ENCODE measurements around the gene ATP6V1G2.
A peak's percentile ranks its signal among the peaks of the same experiment; 100 is the strongest.
"Not testable (repeated sequence)": the region's sequence is repeated elsewhere in the genome, so short reads cannot be mapped to it uniquely, and the experiment has no call there.

ATP6V1G2 gene

DNA sequence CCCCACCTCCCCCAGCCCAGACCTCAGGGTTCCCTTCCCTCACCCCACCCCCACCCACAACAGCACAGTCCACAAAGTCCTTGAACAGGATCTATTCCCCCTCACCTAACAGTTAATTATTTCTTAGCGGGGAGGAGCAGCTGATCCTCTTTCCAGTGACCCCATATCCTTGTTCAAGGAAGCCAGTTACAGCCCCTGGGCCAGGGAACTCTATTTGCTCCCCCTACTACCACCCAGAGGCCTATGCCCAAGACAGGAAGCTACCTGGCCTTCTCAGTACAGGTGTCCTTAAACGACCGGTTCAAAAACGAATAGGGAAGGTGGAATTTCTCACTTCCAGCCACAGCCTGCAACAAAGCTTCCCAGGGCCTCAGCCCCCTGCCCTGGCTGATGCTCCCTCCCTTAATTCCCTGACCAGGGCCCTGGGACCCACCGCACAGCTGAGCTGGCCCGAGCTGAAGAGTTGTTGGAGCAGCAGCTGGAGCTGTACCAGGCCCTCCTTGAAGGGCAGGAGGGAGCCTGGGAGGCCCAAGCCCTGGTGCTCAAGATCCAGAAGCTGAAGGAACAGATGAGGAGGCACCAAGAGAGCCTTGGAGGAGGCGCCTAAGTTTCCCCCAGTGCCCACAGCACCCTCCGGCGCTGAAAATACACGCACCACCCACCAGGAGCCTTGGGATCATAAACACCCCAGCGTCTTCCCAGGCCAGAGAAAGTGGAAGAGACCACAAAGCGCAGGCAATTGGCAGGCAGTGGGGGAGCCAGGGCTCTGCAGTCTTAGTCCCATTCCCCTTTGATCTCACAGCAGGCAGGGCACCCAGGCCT is 16.9 kb downstream of the ATP6V1G2 start:
- no peak for DNase-seq (ENCODE audit: low spot score)

DNA sequence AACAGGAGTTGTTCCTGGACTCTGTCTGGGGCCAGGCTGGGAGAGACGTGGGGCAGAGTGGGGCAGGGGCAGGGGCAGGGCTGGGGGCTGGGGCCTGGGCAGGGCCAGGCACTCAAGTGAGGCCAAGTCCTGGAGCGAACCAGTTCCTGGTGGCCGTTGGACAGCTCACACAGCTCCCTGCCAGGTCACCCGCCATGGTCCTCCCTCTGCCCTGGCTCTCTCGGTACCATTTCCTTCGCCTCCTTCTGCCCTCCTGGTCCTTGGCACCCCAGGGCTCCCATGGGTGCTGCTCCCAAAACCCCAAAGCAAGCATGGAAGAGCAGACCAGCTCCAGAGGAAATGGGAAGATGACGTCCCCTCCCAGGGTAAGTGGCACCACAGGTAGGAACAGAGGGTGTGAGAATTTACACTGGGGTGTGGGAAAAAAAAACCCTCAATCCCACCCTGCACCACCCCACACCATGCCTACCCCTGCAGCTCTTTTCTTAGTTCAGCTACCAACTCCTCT is 17.5 kb downstream of the ATP6V1G2 start, which contains the start of gene MCCD1:
MCCD1 (plus strand) TSS at position 142 of the 508 bp plus-strand sequence; CDS start at position 195, 53 bp downstream.
- no peak for DNase-seq (ENCODE audit: low spot score)

DNA sequence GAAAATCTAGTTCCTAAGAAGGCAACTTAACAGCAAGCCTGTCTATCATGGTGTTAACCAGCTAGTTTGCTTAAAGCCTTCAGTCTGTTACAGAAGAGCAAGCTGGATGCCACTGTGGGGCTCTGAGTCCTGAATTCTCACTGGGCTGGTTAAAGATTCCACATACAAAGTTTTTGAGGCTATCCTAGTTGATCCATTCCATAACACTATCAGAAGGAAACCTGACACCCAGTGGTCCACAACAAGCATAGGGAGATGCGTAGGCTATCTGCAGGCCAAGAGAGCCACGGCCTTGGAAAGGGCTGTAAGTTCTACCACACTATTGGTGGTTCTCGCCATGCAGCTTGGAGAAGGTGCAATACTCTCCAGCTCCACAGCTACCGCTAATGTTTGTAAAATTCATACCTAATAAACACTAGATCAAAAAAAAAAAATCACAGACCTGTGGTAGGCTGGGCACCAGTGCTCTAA is 18.1 kb downstream of the ATP6V1G2 start:
- DNase-seq (ENCODE audit: low spot score) = no peak

DNA sequence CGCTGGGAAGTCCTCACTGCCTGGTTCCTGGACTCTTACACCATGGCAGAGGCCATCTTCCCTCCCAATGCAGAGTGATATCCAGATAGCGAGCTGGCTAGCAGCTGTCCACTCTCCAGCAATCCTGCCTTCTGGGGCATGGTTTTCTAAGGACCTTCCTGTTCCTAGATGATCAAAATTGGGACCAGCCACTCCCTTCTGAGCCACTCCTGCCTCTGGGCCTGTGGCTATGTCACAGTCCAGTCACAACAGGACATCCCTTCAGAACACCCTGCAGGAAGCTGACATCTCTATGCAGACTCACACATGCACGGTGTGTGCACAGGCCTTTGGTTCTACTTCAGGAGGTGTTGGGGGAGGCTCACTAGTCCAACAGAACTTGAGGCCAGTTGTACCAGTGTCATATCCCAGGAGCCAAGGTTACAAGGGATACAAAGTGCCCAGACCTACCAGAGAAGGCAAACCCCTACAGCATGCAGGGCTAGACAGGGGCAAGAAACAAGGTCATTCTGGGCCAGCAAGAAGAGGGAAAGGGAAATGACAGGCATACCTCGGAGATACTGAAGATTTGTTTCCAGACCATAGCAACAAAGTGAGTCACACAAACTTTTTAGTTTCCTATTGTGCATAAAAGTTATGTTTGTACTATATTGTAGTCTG is 20.3 kb downstream of the ATP6V1G2 start:
- no peak for DNase-seq (ENCODE audit: low spot score)

DNA sequence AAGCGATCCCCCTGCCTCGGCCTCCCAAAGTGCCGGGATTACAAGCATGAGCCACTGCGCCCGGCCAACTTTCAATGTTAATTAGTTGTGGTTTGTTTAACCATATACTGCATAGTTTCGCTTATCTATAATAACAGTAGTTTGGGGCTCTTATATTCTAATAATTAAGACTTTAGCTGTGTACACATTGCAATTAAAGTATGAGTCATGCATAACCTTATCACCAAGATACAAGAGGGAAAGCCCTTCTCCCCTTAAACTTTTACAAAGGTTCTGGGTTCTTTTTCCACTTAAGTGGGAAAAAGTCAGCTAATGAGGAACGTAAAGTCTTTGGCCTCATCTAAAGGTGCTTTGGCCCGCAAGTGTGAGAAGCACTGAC is 20.9 kb downstream of the ATP6V1G2 start:
- no peak for DNase-seq (ENCODE audit: low spot score)

DNA sequence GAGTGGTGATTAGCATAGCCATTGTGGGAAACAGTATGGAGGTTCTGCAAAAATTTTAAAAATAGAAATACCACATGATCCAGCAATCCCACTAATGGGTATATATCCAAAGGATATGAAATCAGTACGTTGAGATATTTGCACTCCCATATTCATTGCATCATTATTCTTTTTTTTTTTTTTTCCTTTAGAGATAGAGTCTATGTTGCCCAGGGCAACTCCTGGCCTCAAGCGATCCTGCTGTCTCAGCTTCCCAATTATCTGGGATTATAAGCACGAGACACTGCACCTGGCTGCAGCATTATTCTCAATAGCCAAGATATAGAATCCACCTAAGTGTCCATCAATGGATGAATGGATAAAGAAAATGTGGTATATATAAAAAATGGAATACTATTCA is 24.6 kb downstream of the ATP6V1G2 start:
- no peak for DNase-seq (ENCODE audit: low spot score)

DNA sequence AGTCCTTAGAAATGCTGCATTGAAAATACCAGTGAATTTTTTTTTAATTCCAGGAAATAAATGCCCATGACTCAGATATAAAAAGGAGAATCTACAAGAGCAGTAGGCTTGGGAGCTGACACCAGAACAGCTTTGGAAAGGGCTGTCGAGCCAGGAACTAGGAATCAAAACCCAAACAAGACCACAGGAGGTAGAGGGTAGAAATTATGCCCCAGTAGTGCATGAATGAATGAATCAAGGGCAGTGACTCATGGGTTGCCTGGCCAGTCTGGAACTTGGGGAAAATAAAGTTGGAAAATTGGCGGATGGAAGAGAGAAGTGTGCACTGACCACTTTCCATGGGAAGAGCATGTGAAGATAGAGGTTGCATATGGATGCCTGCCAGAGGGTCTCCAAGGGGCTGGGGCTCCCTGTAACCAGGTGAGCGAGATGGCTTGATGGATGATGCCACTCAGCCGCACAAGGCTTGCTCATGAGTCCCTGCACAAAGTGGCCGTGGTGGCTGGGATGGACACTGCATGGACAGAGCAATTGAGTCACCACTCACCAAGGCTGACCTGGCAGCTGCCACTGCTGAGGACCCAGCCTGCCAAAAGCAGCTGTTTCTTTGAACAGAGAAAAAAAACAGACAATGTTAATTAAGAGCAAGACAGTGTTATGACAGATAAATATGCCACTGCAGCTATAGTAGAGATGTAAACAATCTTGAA is 32.8 kb downstream of the ATP6V1G2 start:
- DNase-seq (ENCODE audit: low spot score) = no peak

DNA sequence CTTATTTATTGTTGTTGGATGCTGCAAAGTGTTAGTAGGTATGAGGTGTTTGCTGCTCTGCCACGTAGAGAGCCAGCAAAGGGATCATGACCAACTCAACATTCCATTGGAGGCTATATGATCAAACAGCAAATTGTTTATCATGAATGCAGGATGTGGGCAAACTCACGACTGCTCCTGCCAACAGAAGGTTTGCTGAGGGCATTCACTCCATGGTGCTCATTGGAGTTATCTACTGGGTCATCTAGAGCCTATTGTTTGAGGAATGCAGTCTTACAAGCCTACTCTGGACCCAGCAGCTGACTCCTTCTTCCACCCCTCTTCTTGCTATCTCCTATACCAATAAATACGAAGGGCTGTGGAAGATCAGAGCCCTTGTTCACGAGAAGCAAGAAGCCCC is 36.4 kb downstream of the ATP6V1G2 start:
- no peak for DNase-seq (ENCODE audit: low spot score)

DNA sequence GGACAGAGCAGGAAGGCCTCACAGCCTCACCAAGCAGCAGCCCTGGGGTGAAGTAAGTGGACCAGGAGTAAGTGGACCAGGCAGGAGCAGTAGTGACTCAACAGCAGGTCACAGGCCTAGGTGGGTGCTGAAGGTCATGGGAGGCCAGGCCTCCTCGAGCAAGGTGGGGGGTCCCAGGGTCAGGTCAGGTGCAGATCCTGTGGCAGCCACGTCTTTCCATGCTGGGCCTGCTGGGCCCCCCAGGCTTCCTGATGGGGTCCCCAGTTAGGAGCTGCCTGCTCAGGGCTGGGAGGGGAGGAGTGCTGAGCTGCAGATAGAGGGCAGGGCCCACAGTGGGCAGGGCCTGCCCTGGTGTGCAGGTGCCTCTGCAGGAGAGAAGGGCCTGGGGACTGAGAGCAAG is 37.4 kb downstream of the ATP6V1G2 start:
- DNase-seq (ENCODE audit: low spot score) = not testable (repeated sequence)

DNA sequence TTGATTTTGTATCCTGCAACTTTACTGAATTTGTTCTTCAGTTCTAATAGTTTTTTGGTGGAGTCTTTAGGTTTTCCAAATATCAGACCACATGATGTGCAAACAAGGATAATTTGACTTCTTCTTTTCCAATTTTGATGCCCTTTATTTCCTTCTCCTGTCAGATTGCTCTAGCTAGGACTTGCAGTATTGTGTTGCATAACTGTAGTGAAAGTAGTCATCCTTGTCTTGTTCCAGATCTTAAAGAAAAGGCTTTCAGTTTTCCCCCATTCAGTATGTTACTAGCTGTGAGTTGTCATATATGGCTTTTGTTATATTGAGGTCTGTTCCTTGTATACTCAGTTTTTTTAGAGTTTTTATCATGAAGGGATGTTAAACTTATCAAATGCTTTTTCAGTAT is 43.8 kb downstream of the ATP6V1G2 start:
- DNase-seq (ENCODE audit: low spot score) = no peak

DNA sequence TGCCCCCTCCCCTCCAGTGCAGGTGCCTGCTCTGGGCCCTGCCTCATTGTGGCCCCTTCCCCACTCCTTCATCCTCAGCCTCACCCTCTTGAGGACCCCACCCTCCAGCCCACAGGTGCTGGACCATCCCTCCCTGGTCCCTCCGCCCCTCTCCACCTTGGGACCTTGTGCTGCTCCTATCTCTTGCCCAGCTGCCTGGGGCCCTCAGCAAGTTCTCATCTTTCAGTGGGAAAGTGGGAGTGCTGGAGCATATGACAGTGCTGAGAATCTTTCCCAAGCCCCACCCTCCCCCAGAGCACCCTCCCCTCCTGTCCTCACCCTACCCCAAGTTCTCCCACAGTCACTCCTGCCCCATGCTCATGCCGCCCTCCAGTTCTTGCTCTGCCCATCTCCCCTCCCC is 46.8 kb downstream of the ATP6V1G2 start:
- not testable (repeated sequence) for DNase-seq (ENCODE audit: low spot score)

DNA sequence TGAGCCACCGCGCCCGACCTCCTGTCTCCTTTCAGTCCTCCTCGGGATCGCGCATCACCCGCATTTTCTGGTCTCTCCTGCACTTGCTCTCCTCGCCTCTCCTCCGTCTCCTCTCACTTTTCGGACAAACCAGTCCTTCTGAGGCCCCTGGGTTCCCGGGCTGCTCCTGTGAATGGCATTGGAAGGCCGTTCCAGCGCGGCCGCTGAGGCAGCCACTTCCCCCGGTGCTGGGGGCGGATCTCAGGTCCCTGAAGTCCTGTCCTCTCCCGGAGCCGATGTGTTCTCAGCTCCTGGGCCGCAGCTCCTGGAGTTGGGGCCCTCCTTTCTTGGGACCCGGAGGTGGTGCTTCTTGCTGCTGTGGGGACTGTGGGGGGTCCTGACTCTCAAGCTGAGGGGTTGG is 47.7 kb downstream of the ATP6V1G2 start:
- no peak for DNase-seq (ENCODE audit: low spot score)

DNA sequence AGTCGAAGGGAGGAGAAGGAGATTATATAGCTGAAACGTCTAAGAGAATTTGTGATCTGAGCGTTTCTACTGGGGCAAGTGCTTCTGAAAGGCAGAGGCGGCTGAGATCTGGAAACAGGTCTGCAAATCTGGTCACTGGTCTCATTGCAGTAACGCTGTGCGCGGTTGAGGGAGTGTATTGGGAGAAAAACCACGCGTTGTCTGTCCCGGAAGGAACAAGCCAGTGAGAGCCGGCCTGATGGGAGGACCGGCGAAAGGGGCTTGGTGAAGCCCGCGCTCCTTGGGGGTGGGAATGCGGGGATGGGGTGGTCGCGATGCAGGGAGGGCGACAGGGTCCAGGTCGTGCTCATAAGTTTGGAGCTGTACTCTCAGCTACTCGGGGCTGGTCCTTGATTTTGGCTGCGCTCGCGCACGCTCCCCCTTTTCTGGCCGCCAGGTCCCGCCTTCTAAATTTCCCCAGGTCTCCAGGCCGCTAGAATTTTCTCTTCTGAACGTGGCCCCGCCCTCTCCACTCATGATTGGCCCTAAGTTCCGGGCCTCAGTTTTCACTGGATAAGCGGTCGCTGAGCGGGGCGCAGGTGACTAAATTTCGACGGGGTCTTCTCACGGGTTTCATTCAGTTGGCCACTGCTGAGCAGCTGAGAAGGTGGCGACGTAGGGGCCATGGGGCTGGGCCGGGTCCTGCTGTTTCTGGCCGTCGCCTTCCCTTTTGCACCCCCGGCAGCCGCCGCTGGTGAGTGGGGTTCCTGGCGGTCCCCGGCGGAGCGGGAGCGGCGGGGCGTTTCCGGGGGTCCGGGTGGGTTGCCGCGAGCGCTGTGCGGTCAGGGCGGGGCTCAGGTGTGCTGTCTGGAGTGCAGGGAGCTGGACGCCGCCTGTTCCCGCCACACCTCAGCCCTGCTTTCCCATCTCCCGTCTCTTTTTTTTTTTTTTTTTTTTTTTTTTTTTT is 48.6 kb downstream of the ATP6V1G2 start, which contains the start of gene MICB:
MICB (plus strand) TSS at position 615 of the 946 bp plus-strand sequence; CDS start at position 664, 49 bp downstream.
- peak; percentile 42 for DNase-seq (ENCODE audit: low spot score)

DNA sequence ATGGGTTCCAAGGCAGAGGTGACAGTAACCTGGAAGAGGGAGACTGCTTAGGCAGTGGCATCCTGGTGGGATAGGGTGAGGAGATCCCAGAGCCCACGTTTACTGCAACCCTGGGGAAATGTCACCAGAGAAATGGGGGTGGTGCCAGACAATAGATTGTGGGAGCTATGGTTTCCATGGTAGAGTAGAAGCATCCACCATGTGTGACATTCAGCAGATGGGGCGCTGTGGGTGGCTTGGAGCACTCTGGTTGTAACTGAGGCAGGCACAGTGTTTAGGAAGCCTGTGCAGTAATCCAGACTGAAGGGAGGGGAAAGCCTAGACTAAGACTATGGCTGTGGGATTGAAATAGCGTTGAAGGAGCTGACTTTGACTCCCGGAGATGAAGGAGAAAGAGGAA is 49.6 kb downstream of the ATP6V1G2 start:
- not testable (repeated sequence) for DNase-seq (ENCODE audit: low spot score)

DNA sequence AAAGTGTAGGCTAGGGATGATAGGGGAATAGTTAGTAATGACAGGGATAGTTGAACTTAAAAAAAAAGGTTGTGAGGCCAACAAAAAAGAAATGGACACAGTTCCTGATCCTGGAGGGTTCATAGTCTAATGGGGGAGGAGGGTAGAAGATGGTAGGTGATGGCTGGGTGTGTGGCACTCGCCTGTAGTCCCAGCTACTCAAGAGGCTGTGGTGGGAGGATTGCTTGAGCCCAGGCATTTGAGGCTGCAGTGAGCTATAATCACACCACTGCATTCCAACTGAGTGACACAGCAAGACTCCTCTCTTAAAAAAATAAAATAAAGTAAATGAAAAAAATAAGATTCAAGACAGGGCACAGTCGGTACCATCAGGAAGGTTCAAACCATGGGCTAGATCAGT is 50.8 kb downstream of the ATP6V1G2 start:
- DNase-seq (ENCODE audit: low spot score) = no peak

Measured in globus pallidus (tissue), 1 donor.